ENCODE results near the gene ZNF346.

- no peak for TF ChIP-seq CTCF (IDR thresholded peaks at IDR 0.05)
- no peak for TF ChIP-seq ATF3 (CRISPR knock-in tag; conservative IDR thresholded peaks at IDR 0.05)
- TF ChIP-seq IRF1 (CRISPR knock-in tag; IDR thresholded peaks at IDR 0.05), result no peak
- no peak for TF ChIP-seq USF1 (CRISPR knock-in tag; IDR thresholded peaks at IDR 0.05)
- TF ChIP-seq GABPB1 (CRISPR knock-in tag; IDR thresholded peaks at IDR 0.05), result no peak
- no peak for TF ChIP-seq E2F4 (CRISPR knock-in tag; IDR thresholded peaks at IDR 0.05; ENCODE audit: borderline replicate concordance, low read depth)
- no peak for TF ChIP-seq RELA (CRISPR knock-in tag; IDR thresholded peaks at IDR 0.05; ENCODE audit: borderline replicate concordance)
- TF ChIP-seq JUN (CRISPR knock-in tag; IDR thresholded peaks at IDR 0.05), result no peak
- no peak for TF ChIP-seq NR2C2 (CRISPR knock-in tag; IDR thresholded peaks at IDR 0.05)
- TF ChIP-seq MAX (CRISPR knock-in tag; IDR thresholded peaks at IDR 0.05), result no peak
Observed at GRCh38 chr5:177100714-177101121, 78.2 kb downstream of the ZNF346 start.

Measured in WTC11 (cell line).